Glutamatergic neuron (in vitro differentiated cells): ENCODE data around the gene MORC3. TPM values are rescaled to one million over a fixed set of nuclear protein-coding genes. Genes with fewer than 3 reads are reported as not detected.
"Not testable (repeated sequence)": the region's sequence is repeated elsewhere in the genome, so short reads cannot be mapped to it uniquely, and the experiment has no call there.

Experiments
- DNase-seq: peaks from one replicate; pipeline ENCODE4 v3.0.0; 2022
- H3K27ac Mint-ChIP-seq: one replicate; pipeline ENCODE4 v1.8.0; 2020; ENCODE audit warnings: mild to moderate bottlenecking, mixed read lengths, inconsistent platforms; ENCODE audit not compliant: unreplicated experiment
- H3K27me3 Mint-ChIP-seq: one replicate; pipeline ENCODE4 v1.8.0; 2020; ENCODE audit warnings: mild to moderate bottlenecking, moderate library complexity, mixed read lengths, inconsistent platforms; ENCODE audit not compliant: unreplicated experiment
- H3K36me3 Mint-ChIP-seq: one replicate; pipeline ENCODE4 v1.8.0; 2020; ENCODE audit warnings: mild to moderate bottlenecking, mixed read lengths, inconsistent platforms; ENCODE audit not compliant: unreplicated experiment
- H3K4me1 Mint-ChIP-seq: one replicate; pipeline ENCODE4 v1.8.0; 2020; ENCODE audit warnings: mild to moderate bottlenecking, low read depth, mixed read lengths, inconsistent platforms; ENCODE audit not compliant: unreplicated experiment
- H3K4me3 Mint-ChIP-seq: one replicate; pipeline ENCODE4 v1.8.0; 2020; ENCODE audit warnings: mild to moderate bottlenecking, mixed read lengths, inconsistent platforms; ENCODE audit not compliant: unreplicated experiment
- H3K9me3 Mint-ChIP-seq: one replicate; pipeline ENCODE4 v1.8.0; 2020; ENCODE audit warnings: mild to moderate bottlenecking, moderate library complexity, mixed read lengths, inconsistent platforms; ENCODE audit not compliant: unreplicated experiment
- total RNA-seq: library from RNA; stranded (reverse); fragmentation: NEBNext Ultra II Directional; extraction: Animal tissue kit (Norgen Biotek cat#: 25700); gene quantifications from one replicate; pipeline ENCODE4 v1.2.1, GENCODE V29; 2021; ENCODE audit not compliant: unreplicated experiment
- TF ChIP-seq, protein P1 (sequence below): fragments of 200-600 bp; sonication (generic); IDR thresholded peaks from one replicate; pipeline ENCODE4 v1.5.0; 2021; ENCODE audit not compliant: partially characterized antibody, unreplicated experiment

The MORC3 gene
- total RNA-seq, 1 donor from 2014 or later: 34.7 TPM

DNA sequence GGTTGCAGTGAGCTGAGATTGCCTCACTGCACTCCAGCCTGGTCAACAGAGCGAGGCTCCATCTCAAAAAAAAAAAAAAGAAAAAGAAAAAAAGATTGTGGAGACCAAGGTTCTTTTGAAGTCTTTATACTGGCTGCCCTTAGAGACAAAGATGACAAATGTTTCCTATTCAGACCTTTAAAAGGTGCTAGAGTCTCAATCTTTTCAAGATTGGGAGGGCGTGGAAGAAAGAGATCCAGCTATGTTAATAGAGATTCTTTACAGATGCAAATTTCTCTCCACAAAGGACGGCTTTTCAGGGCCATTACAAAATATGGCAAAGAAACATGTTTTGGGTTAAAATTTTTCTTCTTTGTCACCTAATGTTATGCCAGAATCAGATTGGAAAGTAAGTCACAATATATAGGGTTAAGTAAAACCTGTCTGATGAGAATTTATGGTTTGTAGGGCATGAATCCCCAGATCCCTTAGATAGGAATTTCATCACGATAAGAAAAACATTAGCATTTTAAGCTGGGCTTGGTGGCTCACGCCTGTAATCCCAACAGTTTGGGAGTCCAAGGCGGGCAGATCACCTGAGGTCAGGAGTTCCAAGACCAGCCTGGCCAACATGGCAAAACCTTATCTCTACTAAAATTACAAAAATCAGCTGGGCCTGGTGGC, 13.0 kb upstream of the MORC3 start:
- Mint-ChIP-seq H3K4me3 (no peak overlapping the region), H3K4me1 (no peaks in the 10 kb centered on the region), H3K36me3 (no peaks in the 10 kb centered on the region), H3K27me3 (peaks cover 4% of the 10 kb centered on the region), H3K9me3 (peaks cover 2% of the 10 kb centered on the region), H3K27ac (no peak overlapping the region)
- no peak for DNase-seq
- TF ChIP-seq, protein P1, sequence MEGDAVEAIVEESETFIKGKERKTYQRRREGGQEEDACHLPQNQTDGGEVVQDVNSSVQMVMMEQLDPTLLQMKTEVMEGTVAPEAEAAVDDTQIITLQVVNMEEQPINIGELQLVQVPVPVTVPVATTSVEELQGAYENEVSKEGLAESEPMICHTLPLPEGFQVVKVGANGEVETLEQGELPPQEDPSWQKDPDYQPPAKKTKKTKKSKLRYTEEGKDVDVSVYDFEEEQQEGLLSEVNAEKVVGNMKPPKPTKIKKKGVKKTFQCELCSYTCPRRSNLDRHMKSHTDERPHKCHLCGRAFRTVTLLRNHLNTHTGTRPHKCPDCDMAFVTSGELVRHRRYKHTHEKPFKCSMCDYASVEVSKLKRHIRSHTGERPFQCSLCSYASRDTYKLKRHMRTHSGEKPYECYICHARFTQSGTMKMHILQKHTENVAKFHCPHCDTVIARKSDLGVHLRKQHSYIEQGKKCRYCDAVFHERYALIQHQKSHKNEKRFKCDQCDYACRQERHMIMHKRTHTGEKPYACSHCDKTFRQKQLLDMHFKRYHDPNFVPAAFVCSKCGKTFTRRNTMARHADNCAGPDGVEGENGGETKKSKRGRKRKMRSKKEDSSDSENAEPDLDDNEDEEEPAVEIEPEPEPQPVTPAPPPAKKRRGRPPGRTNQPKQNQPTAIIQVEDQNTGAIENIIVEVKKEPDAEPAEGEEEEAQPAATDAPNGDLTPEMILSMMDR: no peak

DNA sequence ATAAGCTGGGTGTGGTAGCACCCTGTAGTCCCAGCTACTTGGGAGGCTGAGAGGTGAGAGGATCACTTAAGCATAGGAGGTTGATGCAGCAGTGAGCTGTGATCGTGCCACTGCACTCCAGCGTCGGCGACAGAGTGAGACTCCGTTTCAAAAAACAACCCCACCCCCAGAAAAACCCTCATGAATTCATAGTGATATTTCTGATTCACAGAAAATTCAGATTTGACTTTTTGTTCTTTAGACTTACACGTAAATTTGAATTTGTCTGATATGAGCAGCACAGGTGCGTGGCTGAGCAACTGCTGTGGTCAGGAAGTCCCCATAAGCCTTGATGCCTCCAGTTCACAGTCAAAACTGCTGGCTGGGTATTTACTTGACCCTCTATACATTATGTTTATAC, 10.0 kb upstream of the MORC3 start:
- Mint-ChIP-seq H3K4me3 (no peak overlapping the region), H3K4me1 (no peaks in the 10 kb centered on the region), H3K27me3 (peaks cover 5% of the 10 kb centered on the region), H3K9me3 (peaks cover 4% of the 10 kb centered on the region), H3K36me3 (no peaks in the 10 kb centered on the region), H3K27ac (no peak overlapping the region)
- DNase-seq: no peak
- TF ChIP-seq, protein P1: no peak

DNA sequence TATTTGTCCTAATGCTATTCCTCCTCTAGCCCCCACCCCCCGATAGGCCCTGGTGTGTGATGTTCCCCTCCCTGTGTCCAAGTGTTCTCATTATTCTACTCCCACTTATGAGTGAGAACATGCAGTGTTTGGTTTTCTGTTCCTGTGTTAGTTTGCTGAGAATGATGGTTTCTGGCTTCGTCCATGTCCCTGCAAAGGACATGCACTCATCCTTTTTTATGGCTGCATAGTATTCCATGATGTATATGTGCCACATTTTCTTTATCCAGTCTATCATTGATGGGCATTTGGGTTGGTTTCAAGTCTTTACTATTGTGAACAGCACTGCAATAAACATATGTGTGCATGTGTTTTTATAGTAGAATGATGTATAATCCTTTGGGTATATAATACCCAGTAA, 6.6 kb upstream of the MORC3 start:
- not testable (repeated sequence) for H3K27ac Mint-ChIP-seq, H3K4me3 Mint-ChIP-seq, H3K36me3 Mint-ChIP-seq, H3K4me1 Mint-ChIP-seq, DNase-seq, H3K9me3 Mint-ChIP-seq, H3K27me3 Mint-ChIP-seq

DNA sequence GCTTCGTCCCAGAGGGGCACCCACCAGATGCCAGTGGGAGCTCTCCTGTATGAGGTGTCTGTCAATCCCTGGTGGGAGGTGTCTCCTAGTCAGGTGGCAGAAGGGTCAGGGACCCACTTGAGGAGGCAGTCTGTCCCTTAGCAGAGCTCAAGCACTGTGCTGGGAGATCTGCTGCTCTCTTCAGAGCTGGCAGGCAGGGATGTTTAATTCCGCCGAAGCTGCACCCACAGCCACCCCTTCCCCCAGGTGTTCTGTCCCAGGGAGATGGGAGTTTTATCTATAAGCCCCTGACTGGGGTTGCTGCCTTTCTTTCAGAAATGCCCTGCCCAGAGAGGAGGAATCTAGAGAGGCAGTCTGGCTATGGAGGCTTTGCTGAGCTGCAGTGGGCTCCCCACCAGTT, 4.0 kb upstream of the MORC3 start:
- H3K27ac Mint-ChIP-seq, H3K4me3 Mint-ChIP-seq, H3K36me3 Mint-ChIP-seq: not testable (repeated sequence)

DNA sequence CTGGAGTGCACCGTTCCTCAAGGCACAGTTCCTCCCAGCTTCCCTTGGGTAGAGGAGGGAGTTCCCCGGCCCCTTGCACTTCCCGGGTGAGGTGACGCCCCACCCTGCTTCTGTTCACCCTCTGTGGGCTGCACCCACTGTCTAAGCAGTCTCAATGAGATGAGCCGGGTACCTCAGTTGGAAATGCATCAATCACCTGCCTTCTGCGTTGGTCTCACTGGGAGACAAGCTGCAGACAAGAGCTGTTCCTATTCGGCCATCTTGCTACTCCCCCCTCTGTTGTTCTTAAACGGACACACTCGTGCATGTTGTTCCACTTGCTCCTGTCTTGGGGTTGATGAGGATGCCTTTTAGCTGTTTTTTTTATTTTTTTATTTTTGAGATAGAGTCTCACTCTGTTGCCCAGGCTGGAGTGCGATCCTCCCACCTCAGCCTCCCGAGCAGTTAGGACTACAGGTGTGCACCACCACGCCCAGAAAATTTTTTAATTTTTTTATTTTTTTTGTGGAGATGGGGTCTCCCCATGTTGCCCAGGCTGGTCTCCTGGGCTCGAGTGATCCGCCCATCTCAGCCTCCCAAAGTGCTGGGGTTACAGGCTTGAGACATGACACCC, 3.0 kb upstream of the MORC3 start:
- H3K27me3 Mint-ChIP-seq: peaks cover 4% of the 10 kb centered on the region
- DNase-seq: no peak
- TF ChIP-seq, protein P1: no peak
- no peak overlapping the region for H3K27ac Mint-ChIP-seq
- no peaks in the 10 kb centered on the region for H3K4me1 Mint-ChIP-seq
- peaks cover 14% of the 10 kb centered on the region for H3K9me3 Mint-ChIP-seq
- no peaks in the 10 kb centered on the region for H3K36me3 Mint-ChIP-seq
- H3K4me3 Mint-ChIP-seq: no peak overlapping the region

More for the DNA sequence above, 4.0 kb upstream of the MORC3 start:
- not testable (repeated sequence) for H3K27me3 Mint-ChIP-seq, H3K4me1 Mint-ChIP-seq, DNase-seq
- peaks cover 11% of the 10 kb centered on the region for H3K9me3 Mint-ChIP-seq

DNA sequence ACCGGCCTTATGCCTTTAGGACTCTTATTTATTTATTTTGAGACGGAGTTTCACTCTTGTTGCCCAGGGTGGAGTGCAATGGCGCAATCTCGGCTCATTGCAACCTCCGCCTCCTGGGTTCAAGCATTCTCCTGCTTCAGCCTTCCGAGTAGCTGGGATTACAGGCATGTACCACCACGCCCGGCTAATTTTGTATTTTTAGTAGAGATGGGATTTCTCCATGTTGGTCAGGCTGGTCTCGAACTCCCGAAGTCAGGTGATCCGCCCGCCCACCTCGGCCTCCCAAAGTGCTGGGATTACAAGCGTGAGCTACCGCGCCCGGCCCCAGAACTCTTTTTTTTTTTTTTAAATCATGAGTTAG, 611 bp upstream of the MORC3 start:
- Mint-ChIP-seq H3K9me3 (peaks cover 11% of the 10 kb centered on the region), H3K27ac (peak overlapping the region; percentile 92), H3K4me3 (peak overlapping the region; percentile 95)
- not testable (repeated sequence) for H3K36me3 Mint-ChIP-seq, H3K27me3 Mint-ChIP-seq, H3K4me1 Mint-ChIP-seq, DNase-seq
